AG09309 (cell line): ENCODE measurements around the gene NT5C2.
"Not testable (repeated sequence)": the region's sequence is repeated elsewhere in the genome, so short reads cannot be mapped to it uniquely, and the experiment has no call there.

Experiments
- DNase-seq: peaks from one replicate; pipeline ENCODE4 v3.0.0-alpha.2; 2010; ENCODE audit warnings: low read depth
- H3K4me3 ChIP-seq: 2 replicates; pipeline ENCODE4 v1.5.1; 2011; ENCODE audit warnings: mild to moderate bottlenecking, low read depth, low read length, moderate library complexity; ENCODE audit not compliant: control insufficient read depth
- CTCF ChIP-seq: IDR thresholded peaks from 2 replicates; pipeline ENCODE4 v1.5.1; 2011; ENCODE audit warnings: mild to moderate bottlenecking, low read depth, low read length, inconsistent platforms; ENCODE audit not compliant: insufficient read depth, control insufficient read depth; ENCODE audit errors: missing control alignments

NT5C2 gene

DNA sequence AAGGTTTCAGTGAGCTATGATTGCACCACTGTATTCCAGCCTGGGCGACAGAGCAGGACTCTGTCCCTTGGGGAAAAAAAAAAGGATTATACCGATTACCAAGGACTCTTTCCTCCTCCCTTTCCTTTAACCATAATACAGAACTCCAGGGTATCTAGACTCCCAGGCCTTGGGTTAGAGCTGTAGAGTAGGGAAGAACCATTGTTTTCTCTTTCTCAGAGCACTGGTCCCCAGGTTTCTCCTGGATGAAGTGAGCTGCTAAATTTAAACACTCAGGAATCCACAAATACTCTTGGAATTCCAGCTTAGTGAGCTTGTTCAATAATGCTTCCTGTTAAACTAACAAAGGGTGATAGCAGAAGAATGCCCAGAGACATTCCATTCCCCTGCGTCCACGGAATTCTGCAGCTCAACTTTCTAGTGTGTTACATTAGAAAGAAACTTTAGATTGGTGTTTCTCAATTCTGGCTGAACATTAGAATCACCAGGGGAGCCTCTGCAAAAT lies 38.0 kb upstream of the NT5C2 start:
- H3K4me3 ChIP-seq: no peak overlapping the region
- DNase-seq: peak; percentile 84
- TF ChIP-seq CTCF: no peak

GRCh38 chr10:103227416-103227815 lies 34.3 kb upstream of the NT5C2 start:
- TF ChIP-seq CTCF: no peak
- H3K4me3 ChIP-seq: no peak overlapping the region
- no peak for DNase-seq

GRCh38 chr10:103225939-103226338 lies 32.9 kb upstream of the NT5C2 start:
- TF ChIP-seq CTCF: no peak
- H3K4me3 ChIP-seq: no peak overlapping the region
- DNase-seq: peak; percentile 59

DNA sequence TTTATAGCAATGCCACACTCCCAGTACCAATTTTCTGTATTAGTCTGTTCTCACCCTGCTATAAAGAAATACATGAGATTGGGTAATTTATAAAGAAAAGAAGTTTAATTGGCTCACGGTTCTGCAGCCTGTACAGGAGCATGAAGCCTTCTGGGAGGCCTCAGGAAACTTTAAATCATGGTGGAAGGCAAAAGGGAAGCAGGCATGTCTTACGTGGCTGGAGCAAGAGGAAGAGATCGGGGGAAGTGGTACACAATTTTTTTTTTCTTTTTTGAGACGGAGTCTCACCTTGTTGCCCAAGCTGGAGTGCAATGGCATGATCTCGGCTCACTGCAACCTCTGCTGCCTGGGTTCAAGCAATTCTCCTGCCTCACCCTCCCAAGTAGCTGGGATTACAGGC lies 31.6 kb upstream of the NT5C2 start:
- not testable (repeated sequence) for DNase-seq, H3K4me3 ChIP-seq

DNA sequence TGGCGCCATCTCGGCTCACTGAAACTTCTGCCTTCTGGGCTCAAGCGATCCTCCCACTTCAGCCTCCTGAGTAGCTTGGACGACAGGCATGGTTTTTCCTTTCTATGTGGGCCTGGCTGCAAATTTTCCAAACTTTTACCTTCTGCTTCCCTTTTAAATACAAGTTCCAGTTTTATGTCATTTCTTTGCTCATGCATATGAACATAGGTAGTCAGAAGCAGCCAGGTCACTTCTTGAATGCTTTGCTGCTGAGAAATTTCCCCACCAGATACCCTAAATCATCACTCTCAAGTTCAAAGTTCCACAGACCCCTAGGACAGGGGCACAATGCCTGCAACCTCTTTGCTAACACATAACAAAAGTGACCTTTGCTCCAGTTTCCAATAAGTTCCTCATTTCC lies 31.1 kb upstream of the NT5C2 start:
- no peak for DNase-seq
- TF ChIP-seq CTCF: no peak
- H3K4me3 ChIP-seq: no peak overlapping the region

GRCh38 chr10:103216362-103216761 lies 23.3 kb upstream of the NT5C2 start:
- not testable (repeated sequence) for H3K4me3 ChIP-seq, DNase-seq

DNA sequence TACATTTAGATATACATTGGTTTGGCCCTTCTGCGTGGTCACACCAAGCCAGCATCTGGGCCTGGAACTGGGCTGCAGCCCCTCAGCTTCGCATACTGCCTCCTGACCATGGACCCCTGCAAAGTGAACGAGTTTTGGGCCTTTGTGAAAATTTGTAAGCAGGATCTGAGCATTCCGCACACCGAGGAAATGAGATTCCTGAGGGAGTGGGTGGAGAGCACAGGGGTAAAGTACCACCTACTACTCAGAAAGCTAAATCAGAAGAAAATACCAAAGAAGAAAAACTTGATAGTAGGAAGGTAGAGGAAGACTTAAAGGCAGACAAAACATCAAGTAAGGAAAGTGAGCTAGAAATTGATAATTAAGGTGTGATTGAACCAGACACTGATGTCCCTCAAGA lies 22.5 kb upstream of the NT5C2 start:
- H3K4me3 ChIP-seq: no peak overlapping the region
- TF ChIP-seq CTCF: no peak
- DNase-seq: no peak

DNA sequence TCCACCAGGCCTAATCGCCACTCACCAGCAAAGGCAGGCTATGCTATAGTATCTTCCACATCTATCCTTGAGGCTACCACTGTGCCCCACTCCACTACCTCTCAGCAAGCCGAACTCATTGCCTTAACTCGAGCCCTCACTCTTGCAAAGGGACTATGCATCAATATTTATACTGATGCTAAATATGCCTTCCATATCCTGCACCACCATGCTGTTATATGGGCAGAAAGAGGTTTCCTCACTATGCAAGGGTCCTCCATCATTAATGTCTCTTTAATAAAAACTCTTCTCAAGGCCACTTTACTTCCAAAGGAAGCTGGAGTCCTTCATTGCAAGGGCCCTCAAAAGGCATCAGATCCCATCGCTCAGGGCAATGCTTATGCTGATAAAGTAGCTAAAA lies 17.2 kb upstream of the NT5C2 start:
- not testable (repeated sequence) for H3K4me3 ChIP-seq, DNase-seq

- not testable (repeated sequence) for H3K4me3 ChIP-seq, DNase-seq
Observed at GRCh38 chr10:103207643-103208042, 14.6 kb upstream of the NT5C2 start.
